Prostate gland (tissue), 2 donors: ENCODE results near the gene IQGAP1.

Source experiments
- CTCF ChIP-seq, 4 experiments: fragments of 200-600 bp in 2 of 4; fragments of 450-650 bp in 2 of 4; sonication (generic) in 2 of 4; IDR thresholded peaks; 1 replicate in 3 of 4; 2 replicates in 1 of 4; pipeline ENCODE4 v1.5.1; 2016 to 2019; ENCODE audit warnings: antibody characterized with exemption in 4 of 4, mild to moderate bottlenecking in 2 of 4, moderate library complexity in 2 of 4
- POLR2A ChIP-seq: fragments of 450-650 bp; IDR thresholded peaks from one replicate; pipeline ENCODE4 v1.6.1; 2016; ENCODE audit warnings: antibody characterized with exemption, mild to moderate bottlenecking
- POLR2AphosphoS5 ChIP-seq: sonication (generic); formaldehyde crosslinking; IDR thresholded peaks from one replicate; pipeline ENCODE4 v1.6.1; 2017; ENCODE audit warnings: antibody characterized with exemption

- TF ChIP-seq CTCF (IDR thresholded peaks at IDR 0.05), result no peak
- TF ChIP-seq POLR2AphosphoS5, result no peak
- no peak for TF ChIP-seq POLR2A
Measured at GRCh38 chr15:90483012-90483307, 94.9 kb downstream of the IQGAP1 start.
